HG02981 (cell line): ENCODE data around the gene ANKRD11.
"Not testable (repeated sequence)": the region's sequence is repeated elsewhere in the genome, so short reads cannot be mapped to it uniquely, and the experiment has no call there.

Experiments
- ATAC-seq: cut with Tn5 transposase; IDR thresholded peaks from one replicate; pipeline ENCODE4 v1.9.1; 2021; ENCODE audit warnings: mild to moderate bottlenecking, moderate library complexity; ENCODE audit not compliant: unreplicated experiment

The ANKRD11 gene

GRCh38 chr16:89482150-89482816 lies 8.1 kb downstream of the ANKRD11 start:
- no peak for ATAC-seq

- no peak for ATAC-seq
Observed at GRCh38 chr16:89481356-89481955, 8.9 kb downstream of the ANKRD11 start.

- no peak for ATAC-seq
Observed at GRCh38 chr16:89478576-89479221, 11.7 kb downstream of the ANKRD11 start.

GRCh38 chr16:89476811-89477261 lies 13.5 kb downstream of the ANKRD11 start:
- ATAC-seq = peak; percentile 60

GRCh38 chr16:89476379-89476778 lies 14.0 kb downstream of the ANKRD11 start:
- no peak for ATAC-seq

- ATAC-seq = no peak
Observed at GRCh38 chr16:89475144-89475543, 15.2 kb downstream of the ANKRD11 start.

- no peak for ATAC-seq
Observed at GRCh38 chr16:89473791-89474414, 16.5 kb downstream of the ANKRD11 start.

GRCh38 chr16:89473136-89473712 lies 17.1 kb downstream of the ANKRD11 start:
- no peak for ATAC-seq

- ATAC-seq = no peak
Observed at GRCh38 chr16:89472711-89473075, 17.7 kb downstream of the ANKRD11 start.

- no peak for ATAC-seq
Observed at GRCh38 chr16:89467382-89467781, 23.0 kb downstream of the ANKRD11 start.

GRCh38 chr16:89466920-89467319 lies 23.4 kb downstream of the ANKRD11 start:
- no peak for ATAC-seq

- ATAC-seq = not testable (repeated sequence)
Observed at GRCh38 chr16:89463312-89463711, 27.0 kb downstream of the ANKRD11 start.

- ATAC-seq = not testable (repeated sequence)
Observed at GRCh38 chr16:89462639-89463038, 27.7 kb downstream of the ANKRD11 start.

GRCh38 chr16:89461890-89462289 lies 28.5 kb downstream of the ANKRD11 start:
- not testable (repeated sequence) for ATAC-seq

GRCh38 chr16:89460556-89460955 lies 29.8 kb downstream of the ANKRD11 start:
- no peak for ATAC-seq

GRCh38 chr16:89458967-89459366 lies 31.4 kb downstream of the ANKRD11 start:
- no peak for ATAC-seq

GRCh38 chr16:89458551-89458950 lies 31.8 kb downstream of the ANKRD11 start:
- no peak for ATAC-seq

- ATAC-seq = no peak
Observed at GRCh38 chr16:89456419-89456959, 33.9 kb downstream of the ANKRD11 start.

GRCh38 chr16:89455692-89456091 lies 34.7 kb downstream of the ANKRD11 start:
- ATAC-seq = no peak

GRCh38 chr16:89455178-89455577 lies 35.2 kb downstream of the ANKRD11 start:
- ATAC-seq = no peak
